ENCODE data around the gene DLGAP4.
"Not testable (repeated sequence)": the region's sequence is repeated elsewhere in the genome, so short reads cannot be mapped to it uniquely, and the experiment has no call there.

DLGAP4 gene

DNA sequence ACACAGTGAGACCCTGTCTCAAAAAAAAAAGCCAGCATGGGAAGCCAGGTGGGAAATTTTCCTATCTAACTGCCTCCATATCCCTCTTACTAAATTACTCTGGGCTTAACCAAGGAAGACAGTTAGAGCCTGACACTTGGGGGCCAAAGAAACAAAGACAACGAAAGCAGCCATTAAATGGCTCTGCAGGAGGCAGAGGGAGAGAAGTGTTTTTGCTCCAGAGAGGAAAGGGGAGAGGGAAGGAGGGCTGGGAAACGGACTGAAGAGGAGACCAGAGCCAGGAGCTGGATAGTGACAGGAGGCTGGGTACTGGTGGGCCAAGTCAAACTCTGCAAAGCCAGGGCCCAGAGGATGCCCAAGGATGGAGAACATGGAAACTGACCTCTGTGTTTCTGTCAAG, 256.6 kb downstream of the DLGAP4 start:
- Histone ChIP-seq H3K27me3 (ENCODE audit: control insufficient read depth, insufficient read depth, low read length) (no peaks in the 10 kb centered on the region), H3K36me3 (ENCODE audit: control insufficient read depth, insufficient read depth, low read length) (no peaks in the 10 kb centered on the region), H3K27ac (ENCODE audit: low read depth, low read length) (no peak overlapping the region), H3K9ac (ENCODE audit: low read length) (no peak overlapping the region), H3K4me3 (ENCODE audit: low read length) (no peak overlapping the region), H3K4me1 (ENCODE audit: control insufficient read depth, insufficient read depth, low read length) (no peaks in the 10 kb centered on the region)

DNA sequence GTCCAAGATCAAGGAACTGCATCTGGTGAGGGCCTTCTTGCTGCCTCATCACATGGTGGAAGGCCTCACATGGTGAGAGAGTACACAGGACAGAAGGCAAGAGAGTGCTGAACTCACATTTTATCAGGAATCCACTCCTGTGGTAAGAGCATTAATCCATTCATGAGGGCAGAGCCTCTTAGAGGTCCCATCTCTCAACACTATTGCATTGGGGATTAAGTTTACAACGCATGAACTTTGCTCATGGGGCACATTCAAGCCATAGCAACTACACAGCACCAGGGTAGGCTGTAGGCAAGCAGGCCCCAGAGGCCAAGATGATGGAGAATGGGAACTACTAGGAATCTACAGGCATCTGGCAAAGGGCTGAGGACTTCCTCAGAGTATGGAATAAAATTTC, 257.2 kb downstream of the DLGAP4 start:
- Histone ChIP-seq H3K36me3 (ENCODE audit: control insufficient read depth, insufficient read depth, low read length) (no peaks in the 10 kb centered on the region), H3K9ac (ENCODE audit: low read length) (no peak overlapping the region), H3K27me3 (ENCODE audit: control insufficient read depth, insufficient read depth, low read length) (no peaks in the 10 kb centered on the region), H3K4me3 (ENCODE audit: low read length) (no peak overlapping the region), H3K27ac (ENCODE audit: low read depth, low read length) (no peak overlapping the region), H3K4me1 (ENCODE audit: control insufficient read depth, insufficient read depth, low read length) (no peaks in the 10 kb centered on the region)

DNA sequence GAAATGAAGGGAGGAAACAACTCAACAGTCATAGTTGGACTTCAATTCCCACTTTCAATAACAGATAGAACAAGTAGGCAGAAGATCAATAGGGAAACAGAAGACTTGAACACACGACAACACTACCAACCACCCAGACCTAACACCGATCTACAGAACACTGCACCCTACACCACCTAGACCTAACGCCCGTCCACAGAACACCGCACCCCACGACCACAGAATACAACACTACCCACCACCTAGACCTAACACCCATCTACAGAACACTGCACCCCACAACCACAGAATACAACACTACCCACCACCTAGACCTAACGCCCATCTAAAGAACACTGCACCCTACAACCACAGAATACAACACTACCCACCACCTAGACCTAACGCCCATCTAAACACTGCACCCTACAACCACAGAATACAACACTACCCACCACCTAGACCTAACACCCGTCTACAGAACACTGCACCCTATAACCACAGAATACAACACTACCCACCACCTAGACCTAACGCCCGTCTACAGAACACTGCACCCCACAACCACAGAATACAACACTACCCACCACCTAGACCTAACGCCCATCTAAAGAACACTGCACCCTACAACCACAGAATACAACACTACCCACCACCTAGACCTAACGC, 258.1 kb downstream of the DLGAP4 start:
- H3K36me3 ChIP-seq (ENCODE audit: control insufficient read depth, insufficient read depth, low read length); H3K27ac ChIP-seq (ENCODE audit: low read depth, low read length); H3K27me3 ChIP-seq (ENCODE audit: control insufficient read depth, insufficient read depth, low read length); H3K9ac ChIP-seq (ENCODE audit: low read length); H3K4me3 ChIP-seq (ENCODE audit: low read length); H3K4me1 ChIP-seq (ENCODE audit: control insufficient read depth, insufficient read depth, low read length): not testable (repeated sequence)

DNA sequence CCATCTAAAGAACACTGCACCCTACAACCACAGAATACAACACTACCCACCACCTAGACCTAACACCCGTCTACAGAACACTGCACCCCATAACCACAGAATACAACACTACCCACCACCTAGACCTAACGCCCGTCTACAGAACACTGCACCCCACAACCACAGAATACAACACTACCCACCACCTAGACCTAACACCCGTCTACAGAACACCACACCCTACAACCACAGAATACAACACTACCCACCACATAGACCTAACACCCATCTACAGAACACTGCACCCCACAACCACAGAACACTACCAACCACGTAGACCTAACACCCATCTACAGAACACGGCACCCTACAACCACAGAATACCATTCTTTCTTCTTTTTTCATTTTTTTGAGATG, 258.6 kb downstream of the DLGAP4 start:
- H3K9ac ChIP-seq (ENCODE audit: low read length); H3K36me3 ChIP-seq (ENCODE audit: control insufficient read depth, insufficient read depth, low read length); H3K4me1 ChIP-seq (ENCODE audit: control insufficient read depth, insufficient read depth, low read length); H3K27me3 ChIP-seq (ENCODE audit: control insufficient read depth, insufficient read depth, low read length); H3K4me3 ChIP-seq (ENCODE audit: low read length); H3K27ac ChIP-seq (ENCODE audit: low read depth, low read length): not testable (repeated sequence)

DNA sequence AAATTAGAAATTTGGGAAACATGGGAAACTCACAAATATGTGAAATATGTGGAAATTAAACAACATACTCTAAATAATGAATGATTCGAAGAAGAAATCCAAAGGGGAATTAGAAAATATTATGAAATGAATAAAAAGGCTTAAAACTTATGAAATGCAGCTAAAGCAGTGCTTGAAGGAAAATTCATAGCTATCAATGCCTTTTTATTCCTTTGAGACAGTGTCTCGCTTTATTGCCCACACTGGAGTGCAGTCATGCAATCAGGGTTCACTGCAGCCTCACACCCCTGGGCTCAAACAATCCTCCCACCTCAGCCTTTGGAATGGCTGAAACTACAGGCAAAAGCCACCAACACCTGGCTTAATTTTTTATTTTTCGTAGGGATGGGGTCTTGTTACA, 259.4 kb downstream of the DLGAP4 start:
- H3K27me3 ChIP-seq (ENCODE audit: control insufficient read depth, insufficient read depth, low read length): no peaks in the 10 kb centered on the region
- no peaks in the 10 kb centered on the region for H3K4me1 ChIP-seq (ENCODE audit: control insufficient read depth, insufficient read depth, low read length)
- no peaks in the 10 kb centered on the region for H3K36me3 ChIP-seq (ENCODE audit: control insufficient read depth, insufficient read depth, low read length)
- H3K27ac ChIP-seq (ENCODE audit: low read depth, low read length): no peak overlapping the region
- no peak overlapping the region for H3K9ac ChIP-seq (ENCODE audit: low read length)
- H3K4me3 ChIP-seq (ENCODE audit: low read length): no peak overlapping the region

DNA sequence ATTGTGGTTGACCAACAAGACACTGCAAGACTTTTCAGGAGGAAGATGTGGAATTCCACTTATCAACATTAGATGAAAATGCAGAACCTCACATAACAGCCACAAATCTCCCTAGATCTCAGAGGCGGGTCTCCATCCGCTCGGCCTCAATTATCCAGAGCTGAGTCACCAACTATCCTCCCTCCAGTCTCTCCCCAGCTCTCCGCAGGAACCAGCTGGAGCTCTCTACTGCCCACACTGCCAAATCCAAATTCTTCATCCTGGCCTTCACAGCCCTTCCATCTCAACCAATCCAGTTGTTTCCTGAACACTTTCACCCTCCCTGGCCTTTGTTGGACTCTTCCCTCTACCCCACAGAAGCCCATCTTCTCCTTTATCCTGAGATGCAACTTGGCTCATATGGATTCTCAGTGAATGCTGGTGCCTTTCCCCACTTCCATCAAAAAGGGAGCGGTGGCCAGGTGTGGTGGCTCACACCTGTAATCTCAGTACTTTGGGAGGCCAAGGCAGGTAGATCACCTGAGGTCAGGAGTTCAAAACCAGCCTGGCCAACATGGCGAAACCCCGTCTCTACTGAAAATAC, 263.8 kb downstream of the DLGAP4 start:
- Histone ChIP-seq H3K9ac (ENCODE audit: low read length) (no peak overlapping the region), H3K27me3 (ENCODE audit: control insufficient read depth, insufficient read depth, low read length) (no peaks in the 10 kb centered on the region), H3K27ac (ENCODE audit: low read depth, low read length) (no peak overlapping the region), H3K4me3 (ENCODE audit: low read length) (no peak overlapping the region), H3K36me3 (ENCODE audit: control insufficient read depth, insufficient read depth, low read length) (no peaks in the 10 kb centered on the region), H3K4me1 (ENCODE audit: control insufficient read depth, insufficient read depth, low read length) (peaks cover 6% of the 10 kb centered on the region)

DNA sequence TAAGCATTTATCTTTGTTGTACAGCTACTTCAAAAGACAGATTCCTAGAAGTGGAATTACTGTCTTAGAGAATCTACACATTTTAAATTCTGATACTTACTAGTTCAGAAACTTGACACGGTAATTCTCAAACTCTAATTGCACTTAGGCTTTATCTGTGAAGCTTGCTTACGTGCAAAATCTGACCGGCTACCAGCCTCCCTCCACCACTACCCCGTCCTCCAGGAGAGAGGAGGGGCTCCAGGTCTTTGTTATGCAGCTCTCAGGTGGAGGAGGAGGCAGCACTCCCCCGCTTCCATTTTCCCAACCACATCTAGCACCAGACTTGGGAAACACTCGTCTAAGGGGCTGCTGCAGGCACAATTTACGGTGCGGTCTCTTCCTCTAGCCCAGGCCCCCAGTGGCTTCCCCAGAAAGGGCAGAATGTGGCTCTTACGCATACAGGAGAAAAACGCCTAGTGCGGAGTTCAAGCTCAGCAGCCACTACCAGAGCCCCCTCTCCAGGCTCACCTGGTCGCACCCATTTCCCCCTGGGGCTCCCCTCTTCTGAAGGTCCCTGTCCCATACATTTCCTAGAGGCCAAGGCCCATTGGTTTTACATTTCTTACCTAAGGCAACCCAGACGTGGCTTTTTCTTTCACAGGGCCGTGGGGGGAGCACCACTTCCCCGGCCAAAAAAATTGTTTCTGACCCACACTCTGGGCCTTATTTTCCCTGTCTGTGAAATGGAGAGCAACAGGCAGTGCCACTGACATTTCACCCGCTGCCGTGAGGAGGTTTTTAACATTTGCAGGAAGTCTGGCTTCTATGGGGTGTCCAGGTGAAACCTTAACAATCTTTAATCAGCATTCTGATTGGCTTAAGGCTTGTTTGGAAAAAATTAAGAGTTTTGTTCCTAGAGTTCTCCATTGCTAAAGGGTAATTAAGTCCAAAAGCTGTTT, 265.7 kb downstream of the DLGAP4 start:
- H3K4me3 ChIP-seq (ENCODE audit: low read length): no peak overlapping the region
- no peaks in the 10 kb centered on the region for H3K27me3 ChIP-seq (ENCODE audit: control insufficient read depth, insufficient read depth, low read length)
- H3K36me3 ChIP-seq (ENCODE audit: control insufficient read depth, insufficient read depth, low read length): no peaks in the 10 kb centered on the region
- peak overlapping the region; percentile 89 for H3K27ac ChIP-seq (ENCODE audit: low read depth, low read length)
- no peak overlapping the region for H3K9ac ChIP-seq (ENCODE audit: low read length)
- H3K4me1 ChIP-seq (ENCODE audit: control insufficient read depth, insufficient read depth, low read length): peaks cover 11% of the 10 kb centered on the region

DNA sequence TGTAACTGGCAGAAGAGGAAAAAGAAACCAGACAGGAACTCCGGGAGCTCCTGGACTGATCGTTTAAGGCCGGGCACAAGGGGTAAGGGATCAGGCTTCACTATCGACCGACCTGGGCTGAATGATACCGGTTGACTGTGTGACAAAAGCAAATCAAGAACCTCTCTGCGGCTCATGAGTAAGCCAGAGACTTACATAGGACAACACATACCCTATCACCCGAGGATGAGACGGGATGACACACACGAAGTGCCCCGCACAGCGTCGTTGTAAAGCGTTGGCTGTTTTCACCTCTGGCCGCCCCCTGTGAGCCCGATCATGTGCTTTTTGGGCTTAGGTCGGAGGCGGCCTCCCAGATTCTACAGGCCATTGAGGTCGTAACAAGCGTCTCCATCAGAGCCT, 266.6 kb downstream of the DLGAP4 start:
- Histone ChIP-seq H3K4me1 (ENCODE audit: control insufficient read depth, insufficient read depth, low read length) (peaks cover 11% of the 10 kb centered on the region), H3K9ac (ENCODE audit: low read length) (peak overlapping the region; percentile 45), H3K27me3 (ENCODE audit: control insufficient read depth, insufficient read depth, low read length) (no peaks in the 10 kb centered on the region), H3K27ac (ENCODE audit: low read depth, low read length) (peak overlapping the region; percentile 89), H3K4me3 (ENCODE audit: low read length) (peak overlapping the region; percentile 71), H3K36me3 (ENCODE audit: control insufficient read depth, insufficient read depth, low read length) (no peaks in the 10 kb centered on the region)

DNA sequence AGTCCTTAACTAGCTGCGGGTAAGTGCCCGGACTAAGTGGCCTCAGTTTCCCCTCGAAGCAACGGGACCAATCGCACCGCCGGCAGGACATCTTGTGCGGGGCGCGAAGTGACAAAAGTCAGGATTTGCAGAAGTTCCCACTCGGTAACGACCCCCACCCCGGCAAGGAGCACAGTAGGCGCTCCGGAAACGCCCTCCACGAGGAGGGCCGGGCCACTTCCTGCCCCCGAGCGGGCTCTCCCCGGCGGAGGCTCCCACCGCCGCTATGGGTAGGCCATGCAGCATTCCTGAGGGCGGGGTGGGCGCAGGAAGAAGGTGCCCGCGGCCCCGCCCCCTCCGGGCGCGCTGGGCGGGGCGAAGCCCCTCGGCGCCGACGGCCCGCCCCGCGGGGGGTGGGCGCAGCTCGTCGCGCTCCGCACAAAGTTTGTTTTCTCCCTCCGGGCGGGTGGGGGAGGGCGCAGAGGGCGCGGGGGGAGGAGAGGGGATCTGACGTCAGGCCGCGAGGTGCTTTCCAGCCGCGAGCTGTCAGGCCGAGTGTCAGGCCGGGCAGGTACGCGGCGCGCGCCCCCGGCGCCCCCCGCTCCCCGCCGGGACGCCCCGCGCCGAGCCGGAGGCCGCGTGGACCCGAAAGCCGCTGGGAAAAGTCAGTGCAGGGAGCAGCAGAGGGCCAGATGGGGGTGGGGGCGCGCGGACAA, 267.1 kb downstream of the DLGAP4 start, which contains the start of gene TGIF2:
Gene TGIF2, plus strand, starts transcription at position 495 of the 695 bp plus-strand sequence. CDS start 5,178 bp downstream, outside the sequence.
- H3K4me1 ChIP-seq (ENCODE audit: control insufficient read depth, insufficient read depth, low read length): peaks cover 11% of the 10 kb centered on the region
- H3K27ac ChIP-seq (ENCODE audit: low read depth, low read length): peak within 1 kb of the TSS; percentile 89
- H3K9ac ChIP-seq (ENCODE audit: low read length): peak within 1 kb of the TSS; percentile 75
- H3K27me3 ChIP-seq (ENCODE audit: control insufficient read depth, insufficient read depth, low read length): no peaks in the 10 kb centered on the region
- H3K36me3 ChIP-seq (ENCODE audit: control insufficient read depth, insufficient read depth, low read length): no peaks in the 10 kb centered on the region
- peak within 1 kb of the TSS; percentile 71 for H3K4me3 ChIP-seq (ENCODE audit: low read length)

DNA sequence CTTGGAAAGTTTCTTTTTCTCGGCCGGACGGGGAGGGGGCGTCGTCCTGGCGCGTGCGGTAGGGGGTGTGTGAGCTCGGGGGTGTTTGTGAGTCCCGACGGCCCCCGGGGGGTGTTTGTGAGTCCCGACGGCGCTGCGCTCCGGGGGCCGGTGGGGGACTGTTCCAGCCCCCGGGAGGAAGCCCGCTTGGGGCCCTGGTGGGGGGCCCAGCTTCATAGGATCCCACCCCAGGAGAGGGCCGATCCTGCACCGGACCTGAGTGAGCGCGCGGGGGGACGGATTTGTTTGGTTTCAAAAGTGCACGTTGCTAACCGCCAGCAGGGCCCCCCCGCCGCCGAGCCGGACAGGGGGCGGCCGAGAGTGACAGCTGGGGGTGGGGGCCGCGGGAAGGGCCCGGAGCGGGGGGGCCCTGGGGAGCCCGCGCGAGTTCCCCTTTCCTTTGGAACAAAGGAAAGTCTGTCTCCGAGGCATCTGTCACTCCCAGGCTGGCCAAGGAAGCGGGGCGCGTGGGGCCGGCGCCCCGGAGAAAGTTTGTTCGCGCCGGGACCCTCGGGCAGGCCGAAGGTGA, 267.7 kb downstream of the DLGAP4 start:
- Histone ChIP-seq H3K4me1 (ENCODE audit: control insufficient read depth, insufficient read depth, low read length) (peaks cover 11% of the 10 kb centered on the region), H3K36me3 (ENCODE audit: control insufficient read depth, insufficient read depth, low read length) (peaks cover 5% of the 10 kb centered on the region), H3K27me3 (ENCODE audit: control insufficient read depth, insufficient read depth, low read length) (no peaks in the 10 kb centered on the region), H3K27ac (ENCODE audit: low read depth, low read length) (peak overlapping the region; percentile 81), H3K4me3 (ENCODE audit: low read length) (peak overlapping the region; percentile 71), H3K9ac (ENCODE audit: low read length) (peak overlapping the region; percentile 75)

DNA sequence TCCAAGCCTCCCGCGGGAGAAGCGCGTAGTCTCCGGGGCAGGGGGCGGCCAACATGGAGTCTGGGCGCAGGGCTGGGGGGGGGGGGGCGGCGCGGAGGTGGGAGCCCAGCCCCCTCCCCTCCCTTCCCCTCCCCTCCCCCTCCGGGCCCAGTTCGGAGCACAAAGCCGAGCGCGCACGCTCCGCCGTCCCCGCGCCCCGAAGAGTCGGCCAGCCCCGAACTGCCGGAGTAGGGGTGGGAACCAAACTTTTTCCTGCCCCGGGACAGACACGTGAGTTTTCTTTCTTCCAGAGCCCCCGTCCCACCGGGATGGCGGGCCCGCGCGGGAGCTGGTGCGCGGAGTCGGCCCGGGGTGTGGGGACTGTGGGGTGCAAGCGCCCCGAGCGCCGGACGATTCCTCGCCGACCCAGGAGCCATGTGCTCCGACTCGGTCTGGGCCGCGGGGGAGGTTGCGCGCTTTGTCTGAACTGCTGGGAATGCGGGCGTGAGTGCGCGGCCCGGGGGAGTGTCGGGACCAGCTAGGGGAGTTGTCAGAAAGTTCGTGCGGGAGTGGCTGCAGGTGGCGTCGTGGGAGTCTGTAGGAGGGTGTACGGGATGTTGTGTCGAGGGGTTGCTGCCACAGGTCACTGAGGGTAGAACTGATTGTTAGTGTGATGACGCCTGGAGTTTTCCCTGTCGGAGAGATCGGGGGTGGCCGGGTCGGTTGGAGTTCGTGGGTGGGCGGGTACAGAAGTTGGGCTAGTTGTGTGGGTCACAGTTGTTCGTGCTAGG, 268.4 kb downstream of the DLGAP4 start:
- Histone ChIP-seq H3K4me3 (ENCODE audit: low read length) (peak overlapping the region; percentile 71), H3K27ac (ENCODE audit: low read depth, low read length) (peak overlapping the region; percentile 53), H3K9ac (ENCODE audit: low read length) (peak overlapping the region; percentile 27), H3K27me3 (ENCODE audit: control insufficient read depth, insufficient read depth, low read length) (no peaks in the 10 kb centered on the region), H3K4me1 (ENCODE audit: control insufficient read depth, insufficient read depth, low read length) (peaks cover 11% of the 10 kb centered on the region), H3K36me3 (ENCODE audit: control insufficient read depth, insufficient read depth, low read length) (peaks cover 6% of the 10 kb centered on the region)
